DND-41 (cell line): ENCODE measurements around the gene RPH3AL.

Source experiments
- ATAC-seq: fragments of 200-7000 bp; cut with Tn5 transposase; 3 replicates; pipeline ENCODE4 v1.9.1; 2021; ENCODE audit warnings: low read depth; ENCODE audit not compliant: insufficient read depth
- DNase-seq: peaks from one replicate; pipeline ENCODE4 v3.0.0-alpha.2; 2020
- H2AFZ ChIP-seq: 2 replicates; pipeline ENCODE4 v1.6.0; 2012; ENCODE audit warnings: low read depth, low read length
- H3K27ac ChIP-seq: 2 replicates; pipeline ENCODE4 v1.5.1; 2012; ENCODE audit warnings: low read length, inconsistent platforms
- H3K27me3 ChIP-seq: fragments of 200-600 bp; sonication (generic); 2 replicates; pipeline ENCODE4 v1.6.0; 2012; ENCODE audit warnings: low read length, mild to moderate bottlenecking, inconsistent platforms; ENCODE audit not compliant: insufficient read depth, poor library complexity
- H3K36me3 ChIP-seq: 2 replicates; pipeline ENCODE4 v1.5.1; 2012; ENCODE audit warnings: low read length, inconsistent platforms; ENCODE audit not compliant: insufficient read depth
- H3K4me1 ChIP-seq: 2 replicates; pipeline ENCODE4 v1.5.1; 2012; ENCODE audit warnings: mild to moderate bottlenecking, low read length; ENCODE audit not compliant: insufficient read depth
- H3K4me2 ChIP-seq: 2 replicates; pipeline ENCODE4 v1.6.0; 2012; ENCODE audit warnings: mild to moderate bottlenecking, moderate library complexity, low read length, inconsistent platforms; ENCODE audit not compliant: insufficient read depth
- H3K4me3 ChIP-seq, 2 experiments: fragments of 200-600 bp in 1 of 2; shearing (Covaris generic) in 1 of 2; 2 replicates each; pipeline ENCODE4 v1.5.1; 2012 to 2016; ENCODE audit warnings: inconsistent platforms in 2 of 2, low read length in 2 of 2, mild to moderate bottlenecking in 2 of 2, low read depth in 1 of 2, moderate library complexity in 1 of 2
- H3K79me2 ChIP-seq: 2 replicates; pipeline ENCODE4 v1.6.0; 2012; ENCODE audit warnings: low read length, inconsistent platforms; ENCODE audit not compliant: insufficient read depth
- H3K9ac ChIP-seq: 2 replicates; pipeline ENCODE4 v1.6.0; 2012; ENCODE audit warnings: low read depth, mild to moderate bottlenecking, inconsistent platforms, low read length, moderate library complexity
- H3K9me3 ChIP-seq: 2 replicates; pipeline ENCODE4 v1.5.1; 2012; ENCODE audit warnings: low read length, moderate library complexity, mild to moderate bottlenecking, inconsistent platforms; ENCODE audit not compliant: insufficient read depth, severe bottlenecking
- H4K20me1 ChIP-seq: 2 replicates; pipeline ENCODE4 v1.6.0; 2012; ENCODE audit warnings: low read length; ENCODE audit not compliant: insufficient read depth
- EZH2 ChIP-seq: IDR thresholded peaks from 3 replicates; pipeline ENCODE4 v1.6.1; 2012; ENCODE audit warnings: borderline replicate concordance, low read depth, mild to moderate bottlenecking, moderate library complexity, low read length, inconsistent platforms; ENCODE audit not compliant: severe bottlenecking
- TF ChIP-seq, protein P1 (sequence below): IDR thresholded peaks from 2 replicates; pipeline ENCODE4 v1.5.1; 2012; ENCODE audit warnings: borderline replicate concordance, low read length, moderate library complexity, mild to moderate bottlenecking; ENCODE audit not compliant: poor library complexity, severe bottlenecking; ENCODE audit errors: extremely low read depth

The RPH3AL gene

DNA sequence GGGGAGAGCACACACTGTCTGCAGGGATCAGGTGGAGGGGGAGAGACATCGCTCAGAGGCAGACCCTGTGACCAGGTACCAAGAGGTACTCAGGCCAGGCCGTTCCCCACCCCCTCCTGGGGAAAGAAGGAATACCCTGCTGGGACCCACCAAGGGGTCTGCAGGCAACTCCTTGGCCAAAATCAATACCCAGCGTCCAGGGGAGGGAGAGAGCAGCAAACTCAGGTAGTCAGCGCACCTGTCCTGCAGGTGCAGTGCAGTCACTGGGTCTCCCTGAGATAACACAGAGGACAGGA, 113.7 kb downstream of the RPH3AL start:
- Histone ChIP-seq H3K27me3 (no peaks in the 10 kb centered on the region), H3K79me2 (no peaks in the 10 kb centered on the region), H3K9ac (no peak overlapping the region), H3K4me1 (no peaks in the 10 kb centered on the region), H2AFZ (no peak overlapping the region), H3K4me3 (no peak overlapping the region), H3K36me3 (no peaks in the 10 kb centered on the region), H4K20me1 (no peaks in the 10 kb centered on the region), H3K4me2 (no peak overlapping the region), H3K27ac (no peak overlapping the region), H3K9me3 (no peaks in the 10 kb centered on the region)
- TF ChIP-seq, protein P1, sequence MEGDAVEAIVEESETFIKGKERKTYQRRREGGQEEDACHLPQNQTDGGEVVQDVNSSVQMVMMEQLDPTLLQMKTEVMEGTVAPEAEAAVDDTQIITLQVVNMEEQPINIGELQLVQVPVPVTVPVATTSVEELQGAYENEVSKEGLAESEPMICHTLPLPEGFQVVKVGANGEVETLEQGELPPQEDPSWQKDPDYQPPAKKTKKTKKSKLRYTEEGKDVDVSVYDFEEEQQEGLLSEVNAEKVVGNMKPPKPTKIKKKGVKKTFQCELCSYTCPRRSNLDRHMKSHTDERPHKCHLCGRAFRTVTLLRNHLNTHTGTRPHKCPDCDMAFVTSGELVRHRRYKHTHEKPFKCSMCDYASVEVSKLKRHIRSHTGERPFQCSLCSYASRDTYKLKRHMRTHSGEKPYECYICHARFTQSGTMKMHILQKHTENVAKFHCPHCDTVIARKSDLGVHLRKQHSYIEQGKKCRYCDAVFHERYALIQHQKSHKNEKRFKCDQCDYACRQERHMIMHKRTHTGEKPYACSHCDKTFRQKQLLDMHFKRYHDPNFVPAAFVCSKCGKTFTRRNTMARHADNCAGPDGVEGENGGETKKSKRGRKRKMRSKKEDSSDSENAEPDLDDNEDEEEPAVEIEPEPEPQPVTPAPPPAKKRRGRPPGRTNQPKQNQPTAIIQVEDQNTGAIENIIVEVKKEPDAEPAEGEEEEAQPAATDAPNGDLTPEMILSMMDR, result no peak
- DNase-seq, result no peak
- ATAC-seq, result no peak

GRCh38 chr17:238071-238963, 114.3 kb downstream of the RPH3AL start:
- Histone ChIP-seq H4K20me1 (no peaks in the 10 kb centered on the region), H3K27ac (no peak overlapping the region), H3K79me2 (no peaks in the 10 kb centered on the region), H3K9ac (no peak overlapping the region), H3K4me1 (no peaks in the 10 kb centered on the region), H2AFZ (no peak overlapping the region), H3K9me3 (no peaks in the 10 kb centered on the region), H3K4me3 (no peak overlapping the region), H3K36me3 (no peaks in the 10 kb centered on the region), H3K4me2 (no peak overlapping the region), H3K27me3 (no peaks in the 10 kb centered on the region)
- ATAC-seq, result no peak
- no peak for DNase-seq
- no peak for TF ChIP-seq EZH2
- TF ChIP-seq, protein P1, result no peak

DNA sequence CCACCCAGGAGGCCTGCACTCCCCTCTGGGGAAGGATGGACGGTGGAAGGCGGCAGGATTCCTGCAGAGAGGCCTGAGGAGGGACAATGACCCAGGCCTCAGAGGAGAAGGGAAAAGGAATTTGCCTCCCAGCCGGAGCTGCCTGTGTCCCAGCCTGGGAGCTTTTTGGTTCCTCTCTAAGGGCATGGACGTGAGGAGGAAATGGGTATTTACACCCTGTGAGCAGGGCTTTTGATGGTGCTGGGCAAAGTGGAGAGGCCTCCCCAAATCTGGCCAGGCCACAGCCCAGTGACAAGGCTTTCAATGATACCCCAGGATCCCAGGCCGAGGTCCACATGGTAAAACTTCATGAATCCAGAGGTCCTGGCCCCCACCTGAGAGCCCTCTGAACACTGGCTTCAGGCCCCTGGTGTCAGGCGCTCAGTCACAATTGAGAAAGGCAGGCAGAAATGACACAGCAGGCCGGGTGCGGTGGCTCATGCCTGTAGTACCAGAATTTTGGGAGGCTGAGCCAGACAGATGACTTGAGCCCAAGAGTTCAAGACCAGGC, 115.1 kb downstream of the RPH3AL start:
- no peak overlapping the region for H3K4me2 ChIP-seq
- H3K27me3 ChIP-seq, result no peaks in the 10 kb centered on the region
- H3K36me3 ChIP-seq, result no peaks in the 10 kb centered on the region
- no peak for DNase-seq
- no peaks in the 10 kb centered on the region for H3K9me3 ChIP-seq
- H3K4me3 ChIP-seq, result no peak overlapping the region
- no peak for ATAC-seq
- H3K9ac ChIP-seq, result no peak overlapping the region
- no peak for TF ChIP-seq EZH2
- TF ChIP-seq, protein P1, result no peak
- H3K79me2 ChIP-seq, result no peaks in the 10 kb centered on the region
- H2AFZ ChIP-seq, result no peak overlapping the region
- H4K20me1 ChIP-seq, result no peaks in the 10 kb centered on the region
- no peaks in the 10 kb centered on the region for H3K4me1 ChIP-seq
- no peak overlapping the region for H3K27ac ChIP-seq
